ENCODE measurements around the gene ZCCHC2. TPM values are rescaled to one million over a fixed set of nuclear protein-coding genes. Genes with fewer than 3 reads are reported as not detected.

The ZCCHC2 gene
- total and polyA plus RNA-seq, 2 of the 8 experiments (the other 6 are each of a cell fraction or from before 2014, with no cell fraction given): 13.5 to 18.6 TPM

DNA sequence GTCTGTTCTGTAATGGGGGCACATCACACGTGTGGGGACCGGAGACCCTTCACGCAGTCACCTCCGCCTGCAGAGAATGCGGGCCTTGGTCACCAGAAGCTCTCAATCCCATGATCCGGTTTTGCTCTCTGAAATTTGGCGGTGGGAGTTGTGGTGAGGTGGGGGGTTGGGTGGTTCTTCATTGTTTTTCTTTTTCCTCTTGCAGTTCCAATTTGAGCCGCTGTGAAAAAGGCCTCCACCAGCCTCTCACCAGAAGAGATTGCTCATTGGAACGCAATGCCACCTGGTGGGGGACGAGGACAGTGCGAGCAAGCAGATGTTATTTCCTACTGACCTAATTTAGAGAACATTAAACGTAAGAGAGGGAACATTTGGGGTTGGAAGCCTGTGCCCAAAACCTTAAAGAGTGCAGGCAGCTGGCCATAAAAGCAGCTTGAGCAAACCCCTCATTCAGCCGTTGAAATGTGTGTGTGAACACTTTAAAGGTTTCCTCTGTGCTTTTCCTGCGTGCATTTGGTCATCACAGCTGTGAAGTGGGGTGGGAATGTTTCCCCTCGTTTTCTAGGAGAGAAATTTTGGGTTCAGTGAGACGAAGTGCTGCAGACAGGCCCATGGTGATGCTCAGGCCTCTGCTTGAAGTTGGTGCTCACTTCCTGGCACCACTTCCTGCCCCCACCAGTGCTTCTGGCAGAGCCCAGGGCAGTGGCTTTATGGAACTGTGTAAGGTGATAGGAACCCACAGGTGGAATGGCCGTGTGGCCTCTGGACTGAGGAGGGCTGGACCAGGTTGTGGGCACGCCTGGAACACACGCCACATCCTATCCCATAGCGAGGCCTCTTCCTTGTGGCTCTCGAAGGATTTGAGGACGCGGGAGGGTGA lies 61.7 kb downstream of the ZCCHC2 start (continued):
- TF ChIP-seq KDM5A (IDR thresholded peaks at IDR 0.05; ENCODE audit: low read length) (no peak), TAF1 (IDR thresholded peaks at IDR 0.05; ENCODE audit: low read depth, low read length) (no peak), RNF2 (IDR thresholded peaks at IDR 0.05; ENCODE audit: borderline replicate concordance, low read depth, low read length, missing control alignments, poor library complexity, severe bottlenecking) (no peak), SRF (IDR thresholded peaks at IDR 0.05; ENCODE audit: low read depth, low read length) (0 out of 2 replicates have a peak, but pooled peaks have one; percentile 13), SP4 (IDR thresholded peaks at IDR 0.05; ENCODE audit: low read length) (no peak), TAF7 (optimal IDR thresholded peaks at IDR 0.05; ENCODE audit: borderline replicate concordance, low read depth, low read length) (peak; percentile 70), CEBPB (IDR thresholded peaks at IDR 0.05; ENCODE audit: low read depth, low read length) (0 out of 2 replicates have a peak, but pooled peaks have one; percentile 24), KDM4A (IDR thresholded peaks at IDR 0.05; ENCODE audit: low read depth, low read length, severe bottlenecking) (no peak), TBP (IDR thresholded peaks at IDR 0.05; ENCODE audit: low read depth, low read length) (no peak)
- TF ChIP-seq, protein P1, sequence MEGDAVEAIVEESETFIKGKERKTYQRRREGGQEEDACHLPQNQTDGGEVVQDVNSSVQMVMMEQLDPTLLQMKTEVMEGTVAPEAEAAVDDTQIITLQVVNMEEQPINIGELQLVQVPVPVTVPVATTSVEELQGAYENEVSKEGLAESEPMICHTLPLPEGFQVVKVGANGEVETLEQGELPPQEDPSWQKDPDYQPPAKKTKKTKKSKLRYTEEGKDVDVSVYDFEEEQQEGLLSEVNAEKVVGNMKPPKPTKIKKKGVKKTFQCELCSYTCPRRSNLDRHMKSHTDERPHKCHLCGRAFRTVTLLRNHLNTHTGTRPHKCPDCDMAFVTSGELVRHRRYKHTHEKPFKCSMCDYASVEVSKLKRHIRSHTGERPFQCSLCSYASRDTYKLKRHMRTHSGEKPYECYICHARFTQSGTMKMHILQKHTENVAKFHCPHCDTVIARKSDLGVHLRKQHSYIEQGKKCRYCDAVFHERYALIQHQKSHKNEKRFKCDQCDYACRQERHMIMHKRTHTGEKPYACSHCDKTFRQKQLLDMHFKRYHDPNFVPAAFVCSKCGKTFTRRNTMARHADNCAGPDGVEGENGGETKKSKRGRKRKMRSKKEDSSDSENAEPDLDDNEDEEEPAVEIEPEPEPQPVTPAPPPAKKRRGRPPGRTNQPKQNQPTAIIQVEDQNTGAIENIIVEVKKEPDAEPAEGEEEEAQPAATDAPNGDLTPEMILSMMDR (IDR thresholded peaks at IDR 0.05; ENCODE audit: control extremely low read depth in 1 of 3, insufficient read depth in 1 of 3, low read depth in 1 of 3, low read length in 3 of 3): peak; percentile 91 to 100 (median 98)
